Immature natural killer cell (primary cell): Measurements from ENCODE around the gene ADNP. TPM values are rescaled to one million over a fixed set of nuclear protein-coding genes. Genes with fewer than 3 reads are reported as not detected.
"Not testable (repeated sequence)": the region's sequence is repeated elsewhere in the genome, so short reads cannot be mapped to it uniquely, and the experiment has no call there.

Experiments used
- DNase-seq, 3 donors: peaks; one replicate each; pipeline ENCODE4 v3.0.0; 2022; ENCODE audit warnings: mixed read lengths in 1 of 3
- H3K27ac Mint-ChIP-seq, 6 donors: one replicate each; pipeline ENCODE4 v1.8.0; 2020; ENCODE audit warnings: mixed read lengths in 6 of 6, mild to moderate bottlenecking in 5 of 6, inconsistent platforms in 4 of 6, moderate library complexity in 3 of 6
- H3K27me3 Mint-ChIP-seq, 3 donors: one replicate each; pipeline ENCODE4 v1.8.0; 2020 to 2021; ENCODE audit warnings: low read depth in 3 of 3, mild to moderate bottlenecking in 3 of 3, mixed read lengths in 3 of 3, moderate library complexity in 3 of 3, inconsistent platforms in 1 of 3
- H3K36me3 Mint-ChIP-seq, 3 donors: one replicate each; pipeline ENCODE4 v1.8.0; 2020; ENCODE audit warnings: mixed read lengths in 3 of 3, inconsistent platforms in 2 of 3, mild to moderate bottlenecking in 2 of 3
- H3K4me1 Mint-ChIP-seq, 2 donors: one replicate each; pipeline ENCODE4 v1.8.0; 2020; ENCODE audit warnings: inconsistent platforms in 2 of 2, mild to moderate bottlenecking in 2 of 2, mixed read lengths in 2 of 2, moderate library complexity in 1 of 2
- H3K4me3 Mint-ChIP-seq, 5 donors: one replicate each; pipeline ENCODE4 v1.8.0; 2020; ENCODE audit warnings: mild to moderate bottlenecking in 5 of 5, mixed read lengths in 5 of 5, inconsistent platforms in 3 of 5, moderate library complexity in 3 of 5
- H3K9me3 Mint-ChIP-seq, 6 donors: one replicate each; pipeline ENCODE4 v1.8.0; 2020; ENCODE audit warnings: mild to moderate bottlenecking in 6 of 6, mixed read lengths in 6 of 6, inconsistent platforms in 4 of 6, moderate library complexity in 3 of 6
- polyA plus RNA-seq, 3 donors: library from polyadenylated mRNA; unstranded; fragments of 300-500 nt; fragmentation: Illumina TruSeq; gene quantifications; one replicate each; pipeline ENCODE4 v1.2.3, GENCODE V29; 2021

The ADNP gene
- polyA plus RNA-seq, 3 donors from 2014 or later: 3.0 to 8.4 (median 3.8) TPM

DNA sequence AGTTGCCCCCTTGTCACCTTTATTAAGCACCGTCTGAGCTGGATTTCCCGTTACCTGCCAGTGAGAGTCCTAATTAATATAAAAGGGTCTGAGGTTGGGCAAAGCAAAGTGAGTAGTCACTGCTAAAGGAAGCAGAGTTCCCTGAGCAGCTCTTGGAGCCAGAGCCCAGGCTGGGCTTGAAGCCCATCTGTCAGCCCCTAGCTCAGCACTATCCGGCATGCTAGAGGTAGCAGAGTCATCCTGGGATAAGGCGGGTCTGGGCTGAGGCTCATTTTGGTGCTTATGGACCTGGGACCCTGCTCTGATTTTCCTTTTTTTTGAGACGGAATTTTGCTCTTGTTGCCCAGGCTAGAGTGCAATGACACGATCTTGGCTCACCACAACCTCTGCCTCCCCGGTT, 46.2 kb downstream of the ADNP start:
- peaks cover 0 to 2% (median 0%) of the 10 kb centered on the region in 3 donors for H3K27me3 Mint-ChIP-seq
- peaks cover 0 to 2% of the 10 kb centered on the region in 2 donors for H3K4me1 Mint-ChIP-seq
- no peak overlapping the region for H3K4me3 Mint-ChIP-seq
- no peak for DNase-seq
- H3K9me3 Mint-ChIP-seq: no peaks in the 10 kb centered on the region
- H3K36me3 Mint-ChIP-seq: peaks cover 0 to 8% (median 7%) of the 10 kb centered on the region in 3 donors
- H3K27ac Mint-ChIP-seq: peak overlapping the region in 1 of 6 donors; percentile 64

DNA sequence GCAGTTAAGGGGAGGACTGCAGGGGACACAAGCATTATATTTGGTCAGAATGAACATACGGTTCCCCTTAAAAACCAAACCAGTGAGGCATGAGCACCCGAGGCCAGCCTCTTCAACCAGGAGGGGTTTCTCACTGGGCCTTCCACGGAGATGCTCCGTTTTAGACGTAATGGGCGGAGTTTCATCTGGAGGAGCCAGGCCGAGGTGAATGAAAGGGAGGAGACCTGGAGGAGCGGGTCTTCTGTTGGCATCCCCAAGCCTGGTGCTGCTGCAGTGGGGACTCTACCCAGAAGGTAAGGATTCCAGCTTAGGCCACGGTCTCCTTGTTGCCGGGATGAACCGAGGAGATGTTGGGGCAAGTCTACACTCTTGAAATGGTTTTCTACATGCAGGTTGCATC, 47.4 kb downstream of the ADNP start:
- no peak for DNase-seq
- Mint-ChIP-seq H3K4me1 (no peaks in the 10 kb centered on the region), H3K4me3 (no peak overlapping the region), H3K27ac (no peak overlapping the region), H3K9me3 (no peaks in the 10 kb centered on the region), H3K27me3 (peaks cover 0 to 2% (median 0%) of the 10 kb centered on the region in 3 donors), H3K36me3 (peaks cover 0 to 8% (median 6%) of the 10 kb centered on the region in 3 donors)

DNA sequence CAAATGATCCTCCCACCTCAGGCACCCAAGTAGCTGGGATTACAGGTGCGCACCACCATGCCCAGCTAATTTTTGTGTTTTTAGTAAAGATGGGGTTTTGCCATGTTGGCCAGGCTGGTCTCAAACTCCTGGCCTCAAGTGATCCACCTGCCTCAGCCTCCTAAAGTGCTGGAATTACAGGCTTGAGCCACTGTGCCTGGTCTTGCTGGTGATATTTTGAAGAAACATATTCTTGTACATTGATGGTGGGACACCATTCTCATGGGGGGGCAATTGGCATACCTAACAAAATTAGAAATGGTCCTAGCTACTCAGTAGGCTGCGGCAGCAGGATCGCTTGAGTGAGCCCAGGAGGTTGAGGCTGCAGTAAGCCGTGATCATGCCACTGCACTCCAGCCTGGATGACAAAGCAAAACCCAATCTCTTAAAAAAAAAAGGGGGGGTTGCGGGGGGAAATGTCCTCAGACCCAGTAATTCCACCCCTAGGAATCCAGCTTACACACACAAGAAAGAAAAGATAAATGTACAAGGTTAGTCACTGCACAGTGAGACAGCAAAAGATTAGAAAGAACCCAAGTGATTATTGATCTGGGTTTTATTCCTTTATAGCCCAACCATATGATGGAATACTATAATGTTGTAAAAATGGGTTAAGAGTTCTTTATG, 49.3 kb downstream of the ADNP start:
- H3K4me3 Mint-ChIP-seq, H3K27me3 Mint-ChIP-seq, H3K9me3 Mint-ChIP-seq, H3K27ac Mint-ChIP-seq, DNase-seq, H3K4me1 Mint-ChIP-seq: not testable (repeated sequence)
- H3K36me3 Mint-ChIP-seq: peaks cover 0 to 13% (median 0%) of the 10 kb centered on the region in 3 donors

DNA sequence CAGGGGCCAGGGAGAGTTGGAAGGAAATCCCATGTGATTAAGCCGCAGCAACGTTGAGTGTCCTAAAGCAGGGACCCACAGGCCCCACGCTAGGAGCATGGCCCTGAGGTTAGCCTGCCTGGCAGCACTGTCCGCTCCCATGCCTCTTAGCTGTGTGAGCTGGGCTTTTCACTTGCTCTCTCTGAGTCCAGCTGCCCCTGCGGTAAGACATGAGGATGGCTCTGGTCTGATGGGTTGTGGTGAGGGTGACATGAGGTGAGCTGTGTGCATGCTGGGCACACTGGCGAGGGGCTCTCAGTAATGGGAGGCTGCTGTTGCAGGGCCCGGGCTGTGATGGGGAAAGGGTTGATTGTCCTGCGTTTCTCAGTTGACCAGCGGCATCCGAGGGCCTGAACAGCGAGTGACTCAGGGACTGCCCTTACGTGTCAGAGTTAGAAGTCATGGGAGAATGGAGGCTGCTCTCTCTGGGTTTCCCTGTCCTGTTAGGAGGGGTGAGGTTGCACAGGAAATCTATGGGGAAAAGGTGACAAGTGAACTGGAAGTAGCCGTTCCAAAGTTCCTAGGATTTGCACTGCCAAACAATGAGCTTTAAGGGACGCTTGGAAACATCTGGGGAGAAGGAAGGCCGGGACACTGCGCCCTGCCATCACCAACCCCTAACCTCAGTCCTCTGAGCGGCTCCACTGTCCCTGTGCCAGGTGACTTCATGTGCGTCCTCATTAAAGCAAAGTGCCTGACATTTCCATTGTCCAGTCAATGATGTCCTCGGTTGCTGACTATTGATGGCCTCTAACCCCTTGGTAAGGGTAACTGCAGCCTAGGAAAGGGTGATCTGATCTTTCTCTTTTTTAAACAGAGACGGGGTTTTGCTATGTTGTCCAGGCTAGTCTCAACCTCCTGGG, 51.3 kb downstream of the ADNP start:
- Mint-ChIP-seq H3K27me3 (peaks cover 0 to 2% (median 0%) of the 10 kb centered on the region in 3 donors), H3K4me3 (no peak overlapping the region), H3K27ac (peak overlapping the region in 1 of 6 donors; percentile 46), H3K4me1 (no peaks in the 10 kb centered on the region), H3K9me3 (no peaks in the 10 kb centered on the region), H3K36me3 (peaks cover 0 to 15% (median 0%) of the 10 kb centered on the region in 3 donors)
- DNase-seq: no peak

DNA sequence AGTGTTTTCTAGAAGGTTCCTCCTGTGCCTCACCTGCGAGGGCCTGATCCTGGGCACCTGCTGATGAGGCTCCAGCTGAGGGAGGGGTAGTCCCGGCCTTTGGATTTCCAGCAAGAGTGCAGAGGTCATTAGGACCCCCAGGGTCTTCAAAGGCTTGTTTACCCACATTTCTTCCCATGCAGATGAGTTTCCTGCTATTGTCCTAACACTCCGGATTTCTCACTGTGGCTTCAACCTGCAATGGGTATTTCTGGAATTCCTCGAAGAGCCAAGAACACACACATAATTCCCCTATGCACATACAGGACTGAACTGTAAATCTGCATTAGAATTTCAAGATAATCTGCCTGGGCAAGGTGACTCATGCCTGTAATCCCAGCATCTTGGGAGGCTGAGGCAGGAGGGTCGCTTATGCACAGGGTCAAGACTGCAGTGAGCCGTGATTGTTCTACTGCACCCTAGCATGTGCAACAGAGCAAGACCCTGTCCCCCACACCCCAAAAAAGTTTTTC, 53.9 kb downstream of the ADNP start:
- no peak for DNase-seq
- Mint-ChIP-seq H3K36me3 (peaks cover 0 to 12% (median 0%) of the 10 kb centered on the region in 3 donors), H3K4me1 (no peaks in the 10 kb centered on the region), H3K27ac (no peak overlapping the region), H3K4me3 (no peak overlapping the region), H3K27me3 (peaks cover 0 to 4% (median 0%) of the 10 kb centered on the region in 3 donors), H3K9me3 (no peaks in the 10 kb centered on the region)

DNA sequence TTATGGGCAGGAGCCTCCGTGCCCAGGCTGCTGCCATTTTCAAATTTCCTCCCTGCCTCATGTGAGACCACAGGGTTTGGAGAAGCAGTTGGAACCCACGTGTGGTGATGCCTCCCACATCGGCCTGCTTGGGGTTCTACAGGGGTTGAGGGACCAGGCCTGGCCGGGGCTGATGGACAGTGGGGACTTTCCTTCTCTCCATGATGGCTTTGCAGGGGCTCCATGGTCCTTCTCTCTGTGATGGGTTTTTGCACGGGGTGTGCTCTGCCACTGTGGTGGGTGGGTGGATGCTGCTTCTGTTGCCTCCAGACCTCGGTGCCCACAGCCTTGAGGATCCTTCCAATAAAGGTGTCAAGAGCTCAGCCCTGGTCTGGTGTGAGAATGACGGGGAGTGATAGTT, 54.4 kb downstream of the ADNP start:
- peaks cover 0 to 12% (median 0%) of the 10 kb centered on the region in 3 donors for H3K36me3 Mint-ChIP-seq
- DNase-seq: no peak
- H3K27me3 Mint-ChIP-seq: peaks cover 0 to 4% (median 0%) of the 10 kb centered on the region in 3 donors
- H3K4me3 Mint-ChIP-seq: no peak overlapping the region
- no peaks in the 10 kb centered on the region for H3K9me3 Mint-ChIP-seq
- H3K4me1 Mint-ChIP-seq: no peaks in the 10 kb centered on the region
- peak overlapping the region in 1 of 6 donors; percentile 23 for H3K27ac Mint-ChIP-seq

DNA sequence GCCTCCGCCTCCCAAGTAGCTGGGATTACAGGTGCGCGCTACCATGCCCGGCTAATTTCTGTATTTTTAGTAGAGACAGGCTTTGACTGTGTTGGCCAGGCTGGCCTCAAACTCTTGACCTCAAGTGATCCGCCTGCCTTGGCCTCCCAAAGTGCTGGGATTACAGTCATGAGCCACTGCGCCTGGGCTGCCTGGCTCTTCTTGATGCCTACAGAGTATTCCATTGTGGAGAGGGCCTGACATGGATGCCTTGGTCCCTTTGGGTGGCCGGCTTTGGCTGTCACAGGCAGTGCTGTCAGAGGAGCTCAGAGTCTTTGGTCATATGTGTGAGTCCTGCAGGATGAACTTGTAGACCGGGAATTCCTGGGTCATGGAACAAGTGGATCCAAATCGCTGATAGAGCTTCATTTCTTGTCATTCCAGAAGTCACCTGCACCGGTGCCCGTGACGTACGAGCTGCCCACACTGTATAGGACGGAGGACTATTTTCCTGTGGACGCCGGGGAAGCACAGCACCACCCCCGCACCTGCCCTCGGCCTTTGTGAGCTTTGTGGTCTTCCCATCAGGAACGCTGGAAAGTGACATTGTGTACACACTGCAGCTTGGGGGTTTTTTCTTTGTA, 55.1 kb downstream of the ADNP start:
- Mint-ChIP-seq H3K4me1 (no peaks in the 10 kb centered on the region), H3K4me3 (no peak overlapping the region), H3K36me3 (peaks cover 0 to 12% (median 0%) of the 10 kb centered on the region in 3 donors), H3K27me3 (peaks cover 0 to 4% (median 0%) of the 10 kb centered on the region in 3 donors), H3K27ac (no peak overlapping the region), H3K9me3 (no peaks in the 10 kb centered on the region)
- DNase-seq: no peak

DNA sequence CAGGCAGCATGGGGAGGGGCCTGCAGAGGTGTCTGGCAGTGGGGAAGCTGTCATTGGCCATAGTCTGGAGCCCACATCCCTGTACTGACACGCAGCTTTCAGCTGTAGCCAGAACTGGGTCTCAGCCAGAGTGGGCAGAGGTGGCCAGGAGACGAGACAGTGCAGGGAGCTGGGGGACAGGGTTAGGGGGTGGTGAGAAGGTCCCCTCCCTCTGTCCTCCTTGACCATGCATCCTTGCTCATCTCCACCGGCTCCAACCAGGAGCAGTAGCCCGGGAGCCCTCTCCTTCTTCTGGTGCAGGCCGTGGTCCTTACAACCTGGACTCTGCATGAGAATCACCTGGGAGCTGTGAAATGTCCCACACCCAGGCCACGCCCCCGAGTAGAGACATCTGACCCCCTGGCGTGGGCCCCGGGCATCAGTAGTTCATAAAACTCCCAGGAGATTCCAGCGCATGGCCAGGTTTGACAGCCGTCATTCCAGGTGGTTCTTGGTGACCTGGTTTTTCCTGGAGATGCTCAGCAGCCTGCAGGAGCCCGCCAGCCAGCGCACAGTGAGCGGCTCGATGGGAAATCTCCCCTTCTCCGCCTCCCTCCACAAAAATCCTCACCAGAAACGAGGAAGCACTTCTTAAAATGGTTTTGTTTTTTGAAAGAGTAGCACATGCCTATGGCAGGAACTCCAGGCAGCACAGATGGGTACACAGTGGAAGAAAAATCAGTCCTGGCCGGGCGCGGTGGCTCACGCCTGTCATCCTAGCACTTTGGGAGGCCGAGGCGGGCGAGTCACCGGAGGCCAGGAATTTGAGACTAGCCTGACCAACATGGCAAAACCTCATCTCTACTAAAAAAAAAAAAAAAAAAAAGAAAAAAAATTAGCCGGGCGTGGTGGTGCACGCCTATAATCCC, 56.2 kb downstream of the ADNP start:
- no peak overlapping the region for H3K4me3 Mint-ChIP-seq
- H3K27ac Mint-ChIP-seq: no peak overlapping the region
- peaks cover 0 to 12% (median 0%) of the 10 kb centered on the region in 3 donors for H3K36me3 Mint-ChIP-seq
- H3K9me3 Mint-ChIP-seq: no peaks in the 10 kb centered on the region
- no peaks in the 10 kb centered on the region for H3K4me1 Mint-ChIP-seq
- no peak for DNase-seq
- H3K27me3 Mint-ChIP-seq: peaks cover 0 to 4% (median 0%) of the 10 kb centered on the region in 3 donors

DNA sequence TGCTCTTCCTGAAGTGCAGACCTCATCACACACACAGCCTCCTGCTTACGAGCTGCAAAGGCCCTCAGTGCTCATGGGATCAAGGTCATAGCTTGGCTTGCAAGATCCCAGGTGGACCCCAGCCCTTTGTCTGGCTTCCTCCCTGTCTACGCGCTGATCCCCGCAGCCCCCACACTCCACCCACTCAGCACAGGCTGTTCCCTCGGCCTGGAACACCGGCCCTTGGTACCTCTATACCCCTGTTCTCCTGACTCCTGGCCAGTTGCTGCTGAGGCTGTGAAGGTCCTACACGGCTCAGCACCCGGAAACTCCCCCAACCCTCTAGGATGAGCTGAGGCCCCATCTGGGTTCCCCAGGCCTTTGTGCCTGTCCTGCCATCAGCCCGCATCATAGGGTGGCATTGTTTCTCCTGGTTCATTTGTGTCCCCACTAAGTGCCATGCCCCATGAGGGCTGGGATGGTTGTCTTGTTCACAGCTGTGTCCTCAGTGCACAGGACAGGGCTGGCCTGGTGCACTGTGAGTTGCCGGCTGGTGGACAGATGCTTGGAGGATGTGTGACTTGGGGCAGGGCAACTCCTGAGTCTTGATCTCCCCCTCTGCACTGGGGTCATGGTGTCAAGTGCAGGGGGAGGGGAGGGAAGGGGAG, 57.0 kb downstream of the ADNP start:
- Mint-ChIP-seq H3K4me3 (no peak overlapping the region), H3K27me3 (peaks cover 0 to 2% (median 0%) of the 10 kb centered on the region in 3 donors), H3K27ac (no peak overlapping the region), H3K36me3 (peaks cover 0 to 9% (median 0%) of the 10 kb centered on the region in 3 donors), H3K9me3 (no peaks in the 10 kb centered on the region), H3K4me1 (no peaks in the 10 kb centered on the region)
- no peak for DNase-seq

DNA sequence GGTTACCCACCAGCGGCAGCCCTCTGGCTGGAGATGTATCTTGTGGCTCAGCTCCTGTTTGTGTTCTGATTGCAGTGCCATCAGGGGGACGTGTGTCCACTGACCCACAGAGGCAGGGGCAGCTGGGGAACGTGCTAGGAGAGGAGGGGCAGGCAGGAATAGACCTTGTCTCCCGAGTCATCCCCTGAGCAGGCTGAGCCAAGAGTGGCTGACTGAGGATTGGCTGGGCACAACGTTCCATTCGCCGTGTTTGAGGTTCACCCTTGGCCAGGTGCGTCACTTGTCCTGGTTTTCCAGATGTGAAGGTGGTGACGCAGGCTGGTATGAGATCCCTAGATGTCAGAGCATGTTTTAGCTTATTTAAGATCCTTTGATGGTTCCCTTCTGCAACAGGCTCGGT, 57.7 kb downstream of the ADNP start:
- Mint-ChIP-seq H3K27ac (no peak overlapping the region), H3K4me1 (no peaks in the 10 kb centered on the region), H3K4me3 (no peak overlapping the region), H3K9me3 (no peaks in the 10 kb centered on the region), H3K36me3 (peaks cover 0 to 9% (median 0%) of the 10 kb centered on the region in 3 donors), H3K27me3 (peaks cover 0 to 2% (median 0%) of the 10 kb centered on the region in 3 donors)
- no peak for DNase-seq

DNA sequence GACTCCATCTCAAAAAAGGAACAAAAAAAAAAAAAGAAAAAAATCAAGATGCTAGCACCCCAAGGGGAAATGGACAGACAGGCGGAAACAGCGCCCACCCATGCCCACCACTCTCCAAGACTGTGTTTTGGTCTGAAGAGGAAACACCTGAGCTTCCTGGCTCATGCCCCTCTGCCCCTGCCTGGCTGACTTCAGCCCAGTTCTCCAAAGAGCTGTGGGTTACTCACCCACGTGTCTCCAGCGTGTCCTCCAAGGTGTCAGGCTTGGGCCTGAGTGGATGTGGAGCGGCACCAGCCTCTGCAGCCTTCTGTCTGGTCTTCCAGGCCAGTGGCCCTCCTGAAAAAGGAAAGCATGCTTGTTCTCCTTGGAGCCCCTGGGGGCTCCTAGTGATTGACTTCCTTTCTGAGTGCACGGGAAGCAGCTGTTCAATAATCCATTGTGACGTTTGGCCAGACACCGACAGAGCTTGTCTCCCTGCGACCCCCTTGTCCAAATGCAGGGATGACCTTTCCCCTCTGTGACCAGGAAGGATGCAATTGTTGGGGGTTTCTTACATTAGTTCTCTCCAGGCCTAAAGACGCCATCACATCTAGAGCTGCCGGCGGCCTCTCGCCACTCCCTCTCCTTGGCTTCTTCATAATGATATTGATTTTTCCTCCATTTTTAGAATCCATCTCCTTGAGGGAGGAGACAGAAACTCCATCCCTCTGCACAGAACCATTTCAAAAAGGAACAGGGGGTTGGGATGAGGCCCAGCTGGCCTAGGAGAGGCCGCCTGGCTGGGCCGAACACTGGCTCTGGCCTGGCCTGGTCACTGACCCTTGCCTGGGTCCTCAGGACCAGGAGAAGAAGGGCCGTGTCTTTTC, 58.4 kb downstream of the ADNP start:
- no peaks in the 10 kb centered on the region for H3K4me1 Mint-ChIP-seq
- no peak overlapping the region for H3K27ac Mint-ChIP-seq
- H3K9me3 Mint-ChIP-seq: no peaks in the 10 kb centered on the region
- peaks cover 0 to 2% (median 0%) of the 10 kb centered on the region in 3 donors for H3K27me3 Mint-ChIP-seq
- H3K36me3 Mint-ChIP-seq: peaks cover 0 to 9% (median 0%) of the 10 kb centered on the region in 3 donors
- no peak overlapping the region for H3K4me3 Mint-ChIP-seq
- DNase-seq: no peak
